MM.1S (cell line): ENCODE results near the gene TLR7.
A peak's percentile ranks its signal among the peaks of the same experiment; 100 is the strongest.

ENCODE experiments used
- DNase-seq: peaks from one replicate; pipeline ENCODE4 v3.0.0-alpha.2; 2015
- H2AFZ ChIP-seq: fragments of 300-600 bp; sonication (generic); 2 replicates; pipeline ENCODE4 v1.6.0; 2016; ENCODE audit warnings: antibody characterized with exemption, low read length
- H3F3A ChIP-seq: fragments of 300-600 bp; sonication (generic); 2 replicates; pipeline ENCODE4 v1.6.1; 2016; ENCODE audit warnings: mild to moderate bottlenecking, antibody characterized with exemption, low read length, moderate library complexity, mixed read lengths; ENCODE audit not compliant: insufficient read depth
- H3K27ac ChIP-seq: fragments of 300-600 bp; sonication (generic); 2 replicates; pipeline ENCODE4 v1.5.1; 2016; ENCODE audit warnings: mild to moderate bottlenecking, low read length
- H3K27me3 ChIP-seq: fragments of 300-600 bp; sonication (generic); replicated peaks from 2 replicates; pipeline ENCODE4 v1.6.0; 2016; ENCODE audit warnings: low read length; ENCODE audit not compliant: insufficient read depth
- H3K36me3 ChIP-seq: fragments of 300-600 bp; sonication (generic); replicated peaks from 2 replicates; pipeline ENCODE4 v1.6.1; 2016; ENCODE audit warnings: mild to moderate bottlenecking, low read length, mixed read lengths; ENCODE audit not compliant: insufficient read depth
- H3K4me1 ChIP-seq: fragments of 300-600 bp; sonication (generic); 2 replicates; pipeline ENCODE4 v1.6.1; 2016; ENCODE audit warnings: low read length, mixed read lengths
- H3K4me2 ChIP-seq: fragments of 300-600 bp; sonication (generic); 2 replicates; pipeline ENCODE4 v1.6.0; 2016; ENCODE audit warnings: low read depth, low read length
- H3K4me3 ChIP-seq: fragments of 300-600 bp; sonication (generic); 2 replicates; pipeline ENCODE4 v1.5.1; 2016; ENCODE audit warnings: low read length, mixed read lengths
- H3K79me2 ChIP-seq: fragments of 300-600 bp; sonication (generic); 2 replicates; pipeline ENCODE4 v1.6.1; 2016; ENCODE audit warnings: mixed run types, low read length, mixed read lengths
- H3K9ac ChIP-seq: fragments of 300-600 bp; sonication (generic); 2 replicates; pipeline ENCODE4 v1.6.1; 2016; ENCODE audit warnings: low read length, mixed read lengths
- H3K9me2 ChIP-seq: fragments of 300-600 bp; sonication (generic); replicated peaks from 2 replicates; pipeline ENCODE4 v1.6.1; 2016; ENCODE audit warnings: mild to moderate bottlenecking, low read length, mixed read lengths; ENCODE audit not compliant: insufficient read depth
- H3K9me3 ChIP-seq: fragments of 300-600 bp; sonication (generic); replicated peaks from 2 replicates; pipeline ENCODE4 v1.6.1; 2016; ENCODE audit warnings: mild to moderate bottlenecking, low read length, mixed read lengths; ENCODE audit not compliant: insufficient read depth
- H4K20me1 ChIP-seq: fragments of 300-600 bp; sonication (generic); 2 replicates; pipeline ENCODE4 v1.6.1; 2016; ENCODE audit warnings: mild to moderate bottlenecking, low read length, moderate library complexity, mixed read lengths; ENCODE audit not compliant: insufficient read depth
- EZH2 ChIP-seq: fragments of 300-600 bp; sonication (generic); optimal IDR thresholded peaks from 2 replicates; pipeline ENCODE3; 2017; ENCODE audit warnings: low read depth, mild to moderate bottlenecking, antibody characterized with exemption, low read length, mixed read lengths
- EZH2phosphoT487 ChIP-seq: fragments of 300-600 bp; sonication (generic); IDR thresholded peaks from 2 replicates; pipeline ENCODE4 v1.6.1; 2018; ENCODE audit warnings: antibody characterized with exemption, low read length
- TF ChIP-seq, protein P1 (sequence below): fragments of 300-600 bp; sonication (generic); IDR thresholded peaks from 2 replicates; pipeline ENCODE4 v1.5.1; 2016; ENCODE audit warnings: antibody characterized with exemption, low read length, mixed read lengths

TLR7 gene

DNA sequence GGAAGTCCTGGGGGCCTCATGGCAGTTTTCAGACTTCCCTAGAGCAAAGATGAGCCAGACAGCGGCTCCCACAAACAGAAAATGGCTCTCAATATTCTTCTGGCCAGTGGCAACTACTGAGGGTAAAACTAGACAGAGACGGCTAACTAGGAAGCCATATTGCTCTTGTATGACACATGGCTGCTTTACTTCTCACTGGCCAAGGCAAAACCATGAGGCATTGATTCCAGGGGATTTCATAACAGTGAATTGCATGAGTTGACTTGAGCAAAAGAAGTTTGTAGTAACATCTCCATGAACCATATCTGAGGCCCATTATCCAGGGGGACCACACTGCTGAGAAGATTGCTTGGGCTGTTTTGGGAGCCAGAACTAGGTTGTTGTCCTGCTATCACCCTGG is 25.8 kb downstream of the TLR7 start:
- Histone ChIP-seq H3K9ac (peak overlapping the region; percentile 18; the same call in 1 of the 2 replicates), H2AFZ (no peak overlapping the region), H3K9me3 (no peaks in the 10 kb centered on the region), H3K4me3 (no peak overlapping the region), H3K4me2 (peak overlapping the region; percentile 76; the same call in 1 of the 2 replicates), H3K4me1 (peaks cover 54% of the 10 kb centered on the region), H3K36me3 (no peaks in the 10 kb centered on the region), H3K27ac (peak overlapping the region; percentile 100), H3F3A (peaks cover 44% of the 10 kb centered on the region), H4K20me1 (no peaks in the 10 kb centered on the region), H3K9me2 (no peaks in the 10 kb centered on the region), H3K27me3 (no peaks in the 10 kb centered on the region), H3K79me2 (no peaks in the 10 kb centered on the region)
- no peak for TF ChIP-seq EZH2phosphoT487
- TF ChIP-seq, protein P1, sequence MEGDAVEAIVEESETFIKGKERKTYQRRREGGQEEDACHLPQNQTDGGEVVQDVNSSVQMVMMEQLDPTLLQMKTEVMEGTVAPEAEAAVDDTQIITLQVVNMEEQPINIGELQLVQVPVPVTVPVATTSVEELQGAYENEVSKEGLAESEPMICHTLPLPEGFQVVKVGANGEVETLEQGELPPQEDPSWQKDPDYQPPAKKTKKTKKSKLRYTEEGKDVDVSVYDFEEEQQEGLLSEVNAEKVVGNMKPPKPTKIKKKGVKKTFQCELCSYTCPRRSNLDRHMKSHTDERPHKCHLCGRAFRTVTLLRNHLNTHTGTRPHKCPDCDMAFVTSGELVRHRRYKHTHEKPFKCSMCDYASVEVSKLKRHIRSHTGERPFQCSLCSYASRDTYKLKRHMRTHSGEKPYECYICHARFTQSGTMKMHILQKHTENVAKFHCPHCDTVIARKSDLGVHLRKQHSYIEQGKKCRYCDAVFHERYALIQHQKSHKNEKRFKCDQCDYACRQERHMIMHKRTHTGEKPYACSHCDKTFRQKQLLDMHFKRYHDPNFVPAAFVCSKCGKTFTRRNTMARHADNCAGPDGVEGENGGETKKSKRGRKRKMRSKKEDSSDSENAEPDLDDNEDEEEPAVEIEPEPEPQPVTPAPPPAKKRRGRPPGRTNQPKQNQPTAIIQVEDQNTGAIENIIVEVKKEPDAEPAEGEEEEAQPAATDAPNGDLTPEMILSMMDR, result no peak
- TF ChIP-seq EZH2, result no peak
- no peak for DNase-seq

DNA sequence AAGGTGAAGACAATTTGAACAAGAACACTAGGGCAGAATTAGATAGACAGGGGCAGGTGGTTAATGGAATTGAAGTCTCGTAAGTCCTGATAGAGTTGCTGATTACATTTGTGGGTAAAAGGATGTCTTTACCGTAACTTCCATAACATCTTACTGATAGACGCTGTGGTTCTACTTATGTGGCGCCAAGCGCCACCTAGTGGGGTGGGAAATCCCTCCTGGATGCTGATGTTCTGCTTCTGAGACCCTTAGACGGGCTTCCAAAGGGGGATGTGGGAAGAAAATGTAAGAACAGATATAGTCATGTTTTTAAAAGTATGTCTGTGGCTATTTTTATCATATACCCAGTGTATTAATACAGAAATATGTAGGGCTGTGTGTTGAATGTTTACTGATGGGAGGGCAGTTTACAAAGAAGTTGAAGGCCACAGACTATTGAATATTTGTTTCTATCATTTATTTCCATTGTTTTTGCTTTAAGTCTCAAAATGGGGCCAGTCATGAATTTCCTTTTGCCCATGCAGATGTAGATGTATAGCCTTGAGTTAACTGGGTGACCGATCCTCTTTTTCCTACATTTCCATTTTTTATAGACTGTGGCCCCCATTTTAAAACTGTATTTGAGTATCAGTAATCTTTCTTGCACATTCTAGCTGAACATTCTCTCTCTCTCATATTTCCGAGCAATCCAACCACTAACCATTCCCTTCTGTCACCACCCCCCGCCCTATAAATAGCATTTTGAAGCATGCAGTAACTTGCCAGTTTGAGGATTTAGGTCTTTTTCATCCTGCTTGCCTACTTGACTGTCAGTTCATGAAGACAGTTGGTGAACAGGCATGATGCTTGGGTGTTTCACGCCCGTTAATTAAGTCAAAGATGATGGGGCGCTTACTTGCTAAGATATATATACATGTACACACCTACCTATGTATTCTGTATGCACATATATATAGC is 27.5 kb downstream of the TLR7 start:
- peak; percentile 44 for DNase-seq
- Histone ChIP-seq H3K36me3 (no peaks in the 10 kb centered on the region), H3K79me2 (no peaks in the 10 kb centered on the region), H3K4me3 (no peak overlapping the region), H2AFZ (no peak overlapping the region), H3F3A (peaks cover 32% of the 10 kb centered on the region), H3K9me2 (no peaks in the 10 kb centered on the region), H3K9ac (no peak overlapping the region), H3K27ac (no peak overlapping the region), H3K27me3 (no peaks in the 10 kb centered on the region), H3K4me2 (no peak overlapping the region), H4K20me1 (no peaks in the 10 kb centered on the region), H3K9me3 (no peaks in the 10 kb centered on the region), H3K4me1 (peaks cover 40% of the 10 kb centered on the region)
- TF ChIP-seq, protein P1, result peak; percentile 65
- TF ChIP-seq EZH2phosphoT487 (no peak), EZH2 (no peak)

DNA sequence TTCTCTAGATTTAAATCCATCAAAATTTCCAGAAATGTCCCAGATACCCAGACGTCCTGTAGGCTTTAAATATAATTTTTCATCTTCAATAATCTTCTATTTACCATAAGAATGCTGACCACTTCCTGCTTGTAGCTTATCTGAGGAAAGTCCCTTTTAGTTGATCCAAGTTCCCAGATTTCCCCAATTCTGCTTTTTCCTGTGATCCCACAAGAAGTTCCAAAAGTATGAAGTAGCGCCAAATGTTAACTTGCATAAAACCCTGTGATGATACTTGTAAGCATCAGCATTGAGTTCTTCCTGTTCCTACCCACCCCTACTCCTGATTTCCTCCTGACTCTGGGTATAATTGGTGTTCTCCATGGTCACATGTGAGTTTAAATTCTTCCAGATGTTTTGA is 29.0 kb downstream of the TLR7 start:
- Histone ChIP-seq H3K27ac (no peak overlapping the region), H3K27me3 (no peaks in the 10 kb centered on the region), H4K20me1 (no peaks in the 10 kb centered on the region), H3K9me3 (no peaks in the 10 kb centered on the region), H3K4me3 (no peak overlapping the region), H3F3A (peaks cover 22% of the 10 kb centered on the region), H3K9ac (no peak overlapping the region), H3K79me2 (no peaks in the 10 kb centered on the region), H3K36me3 (no peaks in the 10 kb centered on the region), H3K4me1 (peaks cover 27% of the 10 kb centered on the region), H3K4me2 (no peak overlapping the region), H2AFZ (no peak overlapping the region), H3K9me2 (no peaks in the 10 kb centered on the region)
- TF ChIP-seq EZH2 (no peak), EZH2phosphoT487 (no peak)
- TF ChIP-seq, protein P1, result no peak
- DNase-seq, result no peak
